K562 (cell line): Measurements from ENCODE around the gene ITPR1. TPM values are rescaled to one million over a fixed set of nuclear protein-coding genes. Genes with fewer than 3 reads are reported as not detected.

Experiments
- ATAC-seq: fragments of 200-7000 bp; cut with Tn5 transposase; 3 replicates; pipeline ENCODE4 v1.9.1; 2020; ENCODE audit warnings: moderate library complexity
- BruUV-seq: library from RNA; stranded (reverse); fragments of 400-500 nt; replicated peaks from 2 replicates; lab custom pipeline; 2021; lab: Mats Ljungman, UMichigan
- CTCF ChIA-PET: fragments of 300-600 bp; formaldehyde crosslinking; extraction: SDS; loops from one replicate; lab custom pipeline; 2021; ENCODE audit warnings: low intra/inter-chr PET ratio; lab: Yijun Ruan, JAX
- POLR2A ChIA-PET: fragments of 300-600, 350-650 bp; sonication (Branson Sonifier 250); formaldehyde crosslinking; extraction: SDS; loops from one replicate; lab custom pipeline; 2021; ENCODE audit warnings: antibody characterized with exemption, inconsistent platforms; lab: Yijun Ruan, JAX
- DNase-seq, 4 experiments: peaks; one replicate each; pipeline versions ENCODE4 v3.0.0 to v3.0.0-alpha.2; 2011 to 2018; ENCODE audit warnings: low spot score in 3 of 4, mixed read lengths in 3 of 4; ENCODE audit errors: extremely low read depth in 1 of 4
- FAIRE-seq: peaks from 2 replicates; lab custom pipeline; 2011; peaks lifted over from hg19 to GRCh38; lab: Jason Lieb, UNC
- H2AFZ ChIP-seq: 2 replicates; pipeline ENCODE4 v1.6.0; 2011; ENCODE audit warnings: low read depth, low read length, control low read depth, inconsistent platforms
- H3K27ac ChIP-seq: fragments of 200-600 bp; 3 replicates; pipeline ENCODE4 v1.8.0; 2011; ENCODE audit warnings: low read depth, mild to moderate bottlenecking, control low read depth, inconsistent platforms, low read length, moderate library complexity, mixed read lengths; ENCODE audit errors: extremely low read depth
- H3K27me3 ChIP-seq, 2 experiments: fragments of 300-600 bp in 1 of 2; 2 replicates in 1 of 2; 3 replicates in 1 of 2; pipeline versions ENCODE4 v1.6.0 to v1.8.0; 2011; ENCODE audit warnings: inconsistent platforms in 2 of 2, low read length in 2 of 2, mild to moderate bottlenecking in 1 of 2, mixed read lengths in 1 of 2, moderate library complexity in 1 of 2; ENCODE audit not compliant: control insufficient read depth in 2 of 2, insufficient read depth in 2 of 2
- H3K36me3 ChIP-seq: fragments of 300-600 bp; 3 replicates; pipeline ENCODE4 v1.8.0; 2011; ENCODE audit warnings: mild to moderate bottlenecking, low read length, inconsistent platforms; ENCODE audit not compliant: control insufficient read depth, insufficient read depth
- H3K4me1 ChIP-seq, 2 experiments: fragments of 200-600 bp in 1 of 2; replicated peaks in 1 of 2; 2 replicates in 1 of 2; 3 replicates in 1 of 2; pipeline versions ENCODE4 v1.5.1 to v1.8.0; 2011; ENCODE audit warnings: inconsistent platforms in 2 of 2, low read length in 2 of 2, mild to moderate bottlenecking in 1 of 2, mixed read lengths in 1 of 2, moderate library complexity in 1 of 2; ENCODE audit not compliant: control insufficient read depth in 2 of 2, insufficient read depth in 2 of 2
- H3K4me2 ChIP-seq: 2 replicates; pipeline ENCODE4 v1.6.1; 2011; ENCODE audit warnings: low read length, control low read depth, inconsistent platforms, mixed read lengths; ENCODE audit not compliant: insufficient read depth
- H3K4me3 ChIP-seq: fragments of 200-600 bp; sonication (generic), shearing (Covaris generic); 2 replicates; pipeline ENCODE4 v1.5.1; 2016; ENCODE audit warnings: control low read depth, inconsistent platforms
- H3K79me2 ChIP-seq: fragments of 200-600 bp; 3 replicates; pipeline ENCODE4 v1.8.0; 2011; ENCODE audit warnings: low read length, inconsistent platforms; ENCODE audit not compliant: control insufficient read depth, insufficient read depth
- H3K9ac ChIP-seq, 2 experiments: 2 replicates each; pipeline versions ENCODE4 v1.6.0 to v1.6.1; 2011; ENCODE audit warnings: low read depth in 2 of 2, low read length in 2 of 2, control low read depth in 1 of 2, inconsistent platforms in 1 of 2, mild to moderate bottlenecking in 1 of 2, mixed read lengths in 1 of 2; ENCODE audit not compliant: insufficient read depth in 1 of 2
- H3K9me1 ChIP-seq: one replicate; pipeline ENCODE4 v1.6.0; 2011; ENCODE audit warnings: inconsistent platforms, mild to moderate bottlenecking, low read length, moderate library complexity; ENCODE audit not compliant: control insufficient read depth, insufficient read depth
- H3K9me3 ChIP-seq: replicated peaks from 2 replicates; pipeline ENCODE4 v1.5.1; 2011; ENCODE audit warnings: low read depth, low read length, inconsistent platforms; ENCODE audit not compliant: control insufficient read depth, insufficient read depth
- H4K20me1 ChIP-seq: replicated peaks from 2 replicates; pipeline ENCODE4 v1.6.1; 2011; ENCODE audit warnings: low read length, inconsistent platforms, mixed read lengths; ENCODE audit not compliant: control insufficient read depth, insufficient read depth
- CEBPG ChIP-seq, 3 experiments: fragments of 200-800 bp in 1 of 3; sonication (Bioruptor generic) in 1 of 3; sonication (generic) in 1 of 3; formaldehyde crosslinking in 1 of 3; IDR thresholded peaks in 2 of 3; conservative IDR thresholded peaks in 1 of 3; 2 replicates each; pipeline versions ENCODE4 v1.6.1 to v1.8.0; 2016 to 2022; ENCODE audit warnings: missing compliant biosample characterization in 2 of 3, missing genetic modification characterization in 2 of 3, mild to moderate bottlenecking in 1 of 3, missing genetic modification reagents in 1 of 3
- NFIC ChIP-seq: fragments of 450-650 bp; IDR thresholded peaks from 2 replicates; pipeline ENCODE4 v1.6.1; 2017; ENCODE audit warnings: mild to moderate bottlenecking, inconsistent platforms
- PML ChIP-seq: IDR thresholded peaks from 2 replicates; pipeline ENCODE4 v1.6.1; 2012; ENCODE audit warnings: low read length, inconsistent platforms
- SMAD4 ChIP-seq: fragments of 250-450 bp; sonication (Bioruptor Pico); conservative IDR thresholded peaks from 2 replicates; pipeline ENCODE4 v1.8.0; 2021; ENCODE audit warnings: inconsistent platforms, mild to moderate bottlenecking, moderate library complexity
- WGBS: fragments of 100-300 bp; shearing (Covaris generic); methylation state at CpG from one replicate; pipeline ENCODE4 v1.1.6; 2016; ENCODE audit warnings: low coverage, mixed read lengths; ENCODE audit not compliant: insufficient coverage; ENCODE audit errors: missing lambda C conversion rate; 5-methylcytosine and 5-hydroxymethylcytosine counted together
- in situ Hi-C: fragments of 300-500 bp; cut with MboI; formaldehyde crosslinking; loops from 4 replicates; pipeline ENCODE4 v1.15.0; 2018; ENCODE audit warnings: inconsistent platforms, mixed read lengths
- intact Hi-C: fragments of 100-400 bp; cut with micrococcal nuclease; formaldehyde crosslinking; loops from 2 replicates; pipeline ENCODE4 v1.14.2; 2022
- polyA plus RNA-seq, 8 experiments: library from polyadenylated mRNA; depleted of rRNA in 4 of 8; stranded (reverse) in 5 of 8; unstranded in 3 of 8; fragments of >200 nt; fragmentation: Nextera tagmentation in 2 of 8; fragmentation: Illumina TruSeq in 1 of 8; extraction: Ambion mirVana in 2 of 8; extraction: Trizol in 1 of 8; gene quantifications; 2 replicates each; pipeline versions ENCODE4 v1.2.1 to v1.2.3, GENCODE V29; 2011 to 2014; ENCODE audit warnings: inconsistent platforms in 1 of 8, missing spikeins in 1 of 8
- total RNA-seq, 7 experiments: library from RNA; depleted of rRNA in 6 of 7; stranded (reverse); fragments of >200 nt in 6 of 7; fragmentation: Illumina TruSeq in 2 of 7; extraction: Trizol in 2 of 7; gene quantifications; 2 replicates each; pipeline versions ENCODE4 v1.2.1 to v1.2.3, GENCODE V29; 2011 to 2021; ENCODE audit warnings: low replicate concordance in 1 of 7
- TF ChIP-seq, protein P1 (sequence below): fragments of 250-450 bp; sonication (Bioruptor Pico); IDR thresholded peaks from 2 replicates; pipeline ENCODE4 v1.5.0; 2021; ENCODE audit warnings: mild to moderate bottlenecking, borderline replicate concordance

ITPR1 gene
- total and polyA plus RNA-seq, 9 of the 15 experiments (the other 6 are each of a cell fraction or from before 2014, with no cell fraction given) = 22.4 to 40.0 (median 27.4) TPM

GRCh38 chr3:4495294-4496086, 2.3 kb downstream of the ITPR1 start (continued):
- TF ChIP-seq, protein P1, sequence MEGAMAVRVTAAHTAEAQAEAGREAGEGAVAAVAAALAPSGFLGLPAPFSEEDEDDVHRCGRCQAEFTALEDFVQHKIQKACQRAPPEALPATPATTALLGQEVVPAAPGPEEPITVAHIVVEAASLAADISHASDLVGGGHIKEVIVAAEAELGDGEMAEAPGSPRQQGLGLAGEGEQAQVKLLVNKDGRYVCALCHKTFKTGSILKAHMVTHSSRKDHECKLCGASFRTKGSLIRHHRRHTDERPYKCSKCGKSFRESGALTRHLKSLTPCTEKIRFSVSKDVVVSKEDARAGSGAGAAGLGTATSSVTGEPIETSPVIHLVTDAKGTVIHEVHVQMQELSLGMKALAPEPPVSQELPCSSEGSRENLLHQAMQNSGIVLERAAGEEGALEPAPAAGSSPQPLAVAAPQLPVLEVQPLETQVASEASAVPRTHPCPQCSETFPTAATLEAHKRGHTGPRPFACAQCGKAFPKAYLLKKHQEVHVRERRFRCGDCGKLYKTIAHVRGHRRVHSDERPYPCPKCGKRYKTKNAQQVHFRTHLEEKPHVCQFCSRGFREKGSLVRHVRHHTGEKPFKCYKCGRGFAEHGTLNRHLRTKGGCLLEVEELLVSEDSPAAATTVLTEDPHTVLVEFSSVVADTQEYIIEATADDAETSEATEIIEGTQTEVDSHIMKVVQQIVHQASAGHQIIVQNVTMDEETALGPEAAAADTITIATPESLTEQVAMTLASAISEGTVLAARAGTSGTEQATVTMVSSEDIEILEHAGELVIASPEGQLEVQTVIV = 0 out of 2 replicates have a peak, but pooled peaks have one; percentile 21
- 0 out of 2 replicates have a peak, but pooled peaks have one; percentile 47 for TF ChIP-seq SMAD4 (CRISPR knock-in tag)
- TF ChIP-seq PML = peak; percentile 31; the same call in 1 of the 2 replicates

DNA sequence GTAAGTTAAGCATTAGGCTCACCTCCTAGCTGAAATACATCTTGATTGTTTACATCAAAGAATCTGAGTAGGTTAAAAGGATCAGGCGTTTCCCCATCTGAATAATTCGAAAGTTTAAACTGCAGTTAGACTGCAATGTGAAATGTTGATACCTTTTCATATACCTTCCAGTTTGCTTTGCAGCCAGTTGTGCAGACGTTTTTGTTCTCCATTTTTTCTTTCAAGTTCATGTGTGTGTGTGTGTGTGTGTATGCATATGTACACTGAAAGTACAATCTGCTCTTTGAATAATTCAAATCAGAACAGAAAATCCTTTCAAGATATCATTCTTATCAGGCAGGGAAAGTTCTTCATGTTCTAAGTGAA, 2.9 kb downstream of the ITPR1 start:
- peak overlapping the region; percentile 92; the same call in 1 of the 2 replicates for H3K4me2 ChIP-seq
- H3K4me1 ChIP-seq = peaks cover 17 to 25% of the 10 kb centered on the region in 2 experiments
- no peak for DNase-seq
- CTCF ChIA-PET = no interaction called here
- no TSS peak for BruUV-seq
- intact Hi-C loops = no loop called here
- no peak overlapping the region for H2AFZ ChIP-seq
- H3K27ac ChIP-seq = no peak overlapping the region
- WGBS = 25% methylated on average over 3 of the region's 3 CpGs
- H3K36me3 ChIP-seq = peaks cover 4% of the 10 kb centered on the region; the same call in 1 of the 3 replicates
- H3K9me1 ChIP-seq = peaks cover 4% of the 10 kb centered on the region
- no peak overlapping the region for H3K9ac ChIP-seq
- peak; percentile 32 for FAIRE-seq
- ATAC-seq = no peak
- H3K27me3 ChIP-seq = no peaks in the 10 kb centered on the region
- in situ Hi-C loops = no loop called here
- H3K9me3 ChIP-seq = no peaks in the 10 kb centered on the region
- H3K79me2 ChIP-seq = peaks cover 17% of the 10 kb centered on the region; the same call in 2 of the 3 replicates
- H3K4me3 ChIP-seq = no peak overlapping the region
- no peaks in the 10 kb centered on the region for H4K20me1 ChIP-seq
- POLR2A ChIA-PET = interaction anchor here (0.6 to 5.3 kb wide), 7 partner anchors 10 to 36 kb away, joined by 3 to 220 read pairs (median 40); partner anchors contain the start of gene SUMF1
- TF ChIP-seq CEBPG (CRISPR knock-in tag; IDR thresholded peaks at IDR 0.05) (no peak), CEBPG (tag; conservative IDR thresholded peaks at IDR 0.05 in 1 of 2, IDR thresholded peaks at IDR 0.05 in 1 of 2) (no peak; a peak in 1 of 4 replicates), NFIC (no peak)
